K562 (cell line): ENCODE measurements around the gene LRMDA. TPM values are rescaled to one million over a fixed set of nuclear protein-coding genes. Genes with fewer than 3 reads are reported as not detected.

Experiments
- ATAC-seq: fragments of 200-7000 bp; cut with Tn5 transposase; 3 replicates; pipeline ENCODE4 v1.9.1; 2020; ENCODE audit warnings: moderate library complexity
- BruUV-seq: library from RNA; stranded (reverse); fragments of 400-500 nt; replicated peaks from 2 replicates; lab custom pipeline; 2021; lab: Mats Ljungman, UMichigan
- CTCF ChIA-PET: fragments of 300-600 bp; formaldehyde crosslinking; extraction: SDS; loops from one replicate; lab custom pipeline; 2021; ENCODE audit warnings: low intra/inter-chr PET ratio; lab: Yijun Ruan, JAX
- POLR2A ChIA-PET: fragments of 300-600, 350-650 bp; sonication (Branson Sonifier 250); formaldehyde crosslinking; extraction: SDS; loops from one replicate; lab custom pipeline; 2021; ENCODE audit warnings: antibody characterized with exemption, inconsistent platforms; lab: Yijun Ruan, JAX
- DNase-seq, 4 experiments: peaks; one replicate each; pipeline versions ENCODE4 v3.0.0 to v3.0.0-alpha.2; 2011 to 2018; ENCODE audit warnings: low spot score in 3 of 4, mixed read lengths in 3 of 4; ENCODE audit errors: extremely low read depth in 1 of 4
- FAIRE-seq: peaks from 2 replicates; lab custom pipeline; 2011; peaks lifted over from hg19 to GRCh38; lab: Jason Lieb, UNC
- H2AFZ ChIP-seq: 2 replicates; pipeline ENCODE4 v1.6.0; 2011; ENCODE audit warnings: low read depth, low read length, control low read depth, inconsistent platforms
- H3K27ac ChIP-seq: fragments of 200-600 bp; 3 replicates; pipeline ENCODE4 v1.8.0; 2011; ENCODE audit warnings: low read depth, mild to moderate bottlenecking, control low read depth, inconsistent platforms, low read length, moderate library complexity, mixed read lengths; ENCODE audit errors: extremely low read depth
- H3K27me3 ChIP-seq, 2 experiments: fragments of 300-600 bp in 1 of 2; 2 replicates in 1 of 2; 3 replicates in 1 of 2; pipeline versions ENCODE4 v1.6.0 to v1.8.0; 2011; ENCODE audit warnings: inconsistent platforms in 2 of 2, low read length in 2 of 2, mild to moderate bottlenecking in 1 of 2, mixed read lengths in 1 of 2, moderate library complexity in 1 of 2; ENCODE audit not compliant: control insufficient read depth in 2 of 2, insufficient read depth in 2 of 2
- H3K36me3 ChIP-seq: fragments of 300-600 bp; 3 replicates; pipeline ENCODE4 v1.8.0; 2011; ENCODE audit warnings: mild to moderate bottlenecking, low read length, inconsistent platforms; ENCODE audit not compliant: control insufficient read depth, insufficient read depth
- H3K4me1 ChIP-seq, 2 experiments: fragments of 200-600 bp in 1 of 2; replicated peaks in 1 of 2; 2 replicates in 1 of 2; 3 replicates in 1 of 2; pipeline versions ENCODE4 v1.5.1 to v1.8.0; 2011; ENCODE audit warnings: inconsistent platforms in 2 of 2, low read length in 2 of 2, mild to moderate bottlenecking in 1 of 2, mixed read lengths in 1 of 2, moderate library complexity in 1 of 2; ENCODE audit not compliant: control insufficient read depth in 2 of 2, insufficient read depth in 2 of 2
- H3K4me2 ChIP-seq: 2 replicates; pipeline ENCODE4 v1.6.1; 2011; ENCODE audit warnings: low read length, control low read depth, inconsistent platforms, mixed read lengths; ENCODE audit not compliant: insufficient read depth
- H3K4me3 ChIP-seq: fragments of 200-600 bp; sonication (generic), shearing (Covaris generic); 2 replicates; pipeline ENCODE4 v1.5.1; 2016; ENCODE audit warnings: control low read depth, inconsistent platforms
- H3K79me2 ChIP-seq: fragments of 200-600 bp; 3 replicates; pipeline ENCODE4 v1.8.0; 2011; ENCODE audit warnings: low read length, inconsistent platforms; ENCODE audit not compliant: control insufficient read depth, insufficient read depth
- H3K9ac ChIP-seq, 2 experiments: 2 replicates each; pipeline versions ENCODE4 v1.6.0 to v1.6.1; 2011; ENCODE audit warnings: low read depth in 2 of 2, low read length in 2 of 2, control low read depth in 1 of 2, inconsistent platforms in 1 of 2, mild to moderate bottlenecking in 1 of 2, mixed read lengths in 1 of 2; ENCODE audit not compliant: insufficient read depth in 1 of 2
- H3K9me1 ChIP-seq: one replicate; pipeline ENCODE4 v1.6.0; 2011; ENCODE audit warnings: inconsistent platforms, mild to moderate bottlenecking, low read length, moderate library complexity; ENCODE audit not compliant: control insufficient read depth, insufficient read depth
- H3K9me3 ChIP-seq: replicated peaks from 2 replicates; pipeline ENCODE4 v1.5.1; 2011; ENCODE audit warnings: low read depth, low read length, inconsistent platforms; ENCODE audit not compliant: control insufficient read depth, insufficient read depth
- H4K20me1 ChIP-seq: replicated peaks from 2 replicates; pipeline ENCODE4 v1.6.1; 2011; ENCODE audit warnings: low read length, inconsistent platforms, mixed read lengths; ENCODE audit not compliant: control insufficient read depth, insufficient read depth
- CREBBP ChIP-seq: IDR thresholded peaks from one replicate; pipeline ENCODE4 v1.6.1; 2012; ENCODE audit warnings: low read depth, mild to moderate bottlenecking, control low read depth, inconsistent platforms, low read length
- CUX1 ChIP-seq: fragments of 200-800 bp; sonication (Bioruptor generic); IDR thresholded peaks from 2 replicates; pipeline ENCODE4 v1.6.1; 2016; ENCODE audit warnings: missing genetic modification characterization, missing compliant biosample characterization
- ESRRA ChIP-seq: fragments of 450-650 bp; IDR thresholded peaks from 2 replicates; pipeline ENCODE4 v1.6.1; 2014; ENCODE audit warnings: low read depth, mild to moderate bottlenecking, moderate library complexity, borderline replicate concordance
- FOSL1 ChIP-seq: fragments of 200-800 bp; sonication (Bioruptor generic); conservative IDR thresholded peaks from 2 replicates; pipeline ENCODE4 v1.6.1; 2016; ENCODE audit warnings: missing genetic modification characterization, missing compliant biosample characterization
- FOXJ3 ChIP-seq: sonication (generic); formaldehyde crosslinking; IDR thresholded peaks from 2 replicates; pipeline ENCODE4 v1.4.0; 2020; ENCODE audit warnings: mild to moderate bottlenecking, missing genetic modification reagents
- FOXP1 ChIP-seq: sonication (generic); formaldehyde crosslinking; IDR thresholded peaks from 2 replicates; pipeline ENCODE4 v1.8.0; 2022; ENCODE audit warnings: mild to moderate bottlenecking, missing genetic modification reagents
- JUND ChIP-seq, 2 experiments: IDR thresholded peaks; 2 replicates in 1 of 2; 3 replicates in 1 of 2; pipeline ENCODE4 v1.6.1; 2011; ENCODE audit warnings: borderline replicate concordance in 2 of 2, low read depth in 2 of 2, low read length in 2 of 2, improper control_type of control experiment in 1 of 2, missing biosample characterization in 1 of 2, missing genetic modification characterization in 1 of 2, missing genetic modification reagents in 1 of 2
- NONO ChIP-seq, 2 experiments: fragments of 200-400 bp in 1 of 2; fragments of 450-650 bp in 1 of 2; formaldehyde crosslinking in 1 of 2; IDR thresholded peaks; 2 replicates each; pipeline ENCODE4 v1.6.1; 2017; ENCODE audit warnings: low read depth in 2 of 2, mild to moderate bottlenecking in 2 of 2, moderate library complexity in 2 of 2, low read length in 1 of 2
- ZSCAN32 ChIP-seq: fragments of 450-650 bp; formaldehyde crosslinking; IDR thresholded peaks from 2 replicates; pipeline ENCODE4 v1.4.0; 2020; ENCODE audit warnings: mild to moderate bottlenecking, moderate library complexity
- WGBS: fragments of 100-300 bp; shearing (Covaris generic); methylation state at CpG from one replicate; pipeline ENCODE4 v1.1.6; 2016; ENCODE audit warnings: low coverage, mixed read lengths; ENCODE audit not compliant: insufficient coverage; ENCODE audit errors: missing lambda C conversion rate; 5-methylcytosine and 5-hydroxymethylcytosine counted together
- in situ Hi-C: fragments of 300-500 bp; cut with MboI; formaldehyde crosslinking; loops from 4 replicates; pipeline ENCODE4 v1.15.0; 2018; ENCODE audit warnings: inconsistent platforms, mixed read lengths
- intact Hi-C: fragments of 100-400 bp; cut with micrococcal nuclease; formaldehyde crosslinking; loops from 2 replicates; pipeline ENCODE4 v1.14.2; 2022
- polyA plus RNA-seq, 8 experiments: library from polyadenylated mRNA; depleted of rRNA in 4 of 8; stranded (reverse) in 5 of 8; unstranded in 3 of 8; fragments of >200 nt; fragmentation: Nextera tagmentation in 2 of 8; fragmentation: Illumina TruSeq in 1 of 8; extraction: Ambion mirVana in 2 of 8; extraction: Trizol in 1 of 8; gene quantifications; 2 replicates each; pipeline versions ENCODE4 v1.2.1 to v1.2.3, GENCODE V29; 2011 to 2014; ENCODE audit warnings: inconsistent platforms in 1 of 8, missing spikeins in 1 of 8
- total RNA-seq, 7 experiments: library from RNA; depleted of rRNA in 6 of 7; stranded (reverse); fragments of >200 nt in 6 of 7; fragmentation: Illumina TruSeq in 2 of 7; extraction: Trizol in 2 of 7; gene quantifications; 2 replicates each; pipeline versions ENCODE4 v1.2.1 to v1.2.3, GENCODE V29; 2011 to 2021; ENCODE audit warnings: low replicate concordance in 1 of 7
- TF ChIP-seq, protein P1 (sequence below): fragments of 450-650 bp; IDR thresholded peaks from 2 replicates; pipeline ENCODE4 v1.6.1; 2016
- TF ChIP-seq, protein P2 (sequence below): IDR thresholded peaks from 2 replicates; pipeline ENCODE4 v1.6.1; 2016; ENCODE audit warnings: missing genetic modification characterization, missing compliant biosample characterization

LRMDA gene
- total and polyA plus RNA-seq, 9 of the 15 experiments (the other 6 are each of a cell fraction or from before 2014, with no cell fraction given): 0.25 TPM; not detected in 8

- Histone ChIP-seq H3K79me2 (no peaks in the 10 kb centered on the region), H2AFZ (peak overlapping the region; percentile 37; the same call in 1 of the 2 replicates), H3K27ac (peak overlapping the region; percentile 21; the same call in 1 of the 3 replicates), H3K9me1 (no peaks in the 10 kb centered on the region), H3K9ac (no peak overlapping the region), H3K9me3 (no peaks in the 10 kb centered on the region), H3K36me3 (no peaks in the 10 kb centered on the region), H3K4me2 (no peak overlapping the region), H3K4me3 (no peak overlapping the region), H3K4me1 (no peaks in the 10 kb centered on the region; a peak in 1 of 5 replicates), H3K27me3 (peaks cover 0 to 4% of the 10 kb centered on the region in 2 experiments; a peak in 1 of 5 replicates), H4K20me1 (no peaks in the 10 kb centered on the region)
- ChIA-PET CTCF (no interaction called here), POLR2A (interaction anchor here (0.9 to 1.1 kb wide), 3 partner anchors 9 to 27 kb away, joined by 3 to 4 read pairs (median 3); no protein-coding TSS in a partner anchor)
- DNase-seq (no peak), FAIRE-seq (no peak), ATAC-seq (peak; percentile 51; the same call in 2 of the 3 replicates)
- intact Hi-C loops: no loop called here
- 6% methylated on average over 5 of the region's 5 CpGs for WGBS
- BruUV-seq: no TSS peak
- in situ Hi-C loops: no loop called here
- peak; percentile 34; the same call in 1 of the 2 replicates for TF ChIP-seq JUND (IDR thresholded peaks at IDR 0.05; ENCODE audit: borderline replicate concordance, low read depth, low read length)
- peak; percentile 53; the same call in 2 of the 3 replicates for TF ChIP-seq JUND (tag; IDR thresholded peaks at IDR 0.05; ENCODE audit: borderline replicate concordance, low read depth, low read length)
- TF ChIP-seq FOXJ3: no peak
- TF ChIP-seq, protein P1, sequence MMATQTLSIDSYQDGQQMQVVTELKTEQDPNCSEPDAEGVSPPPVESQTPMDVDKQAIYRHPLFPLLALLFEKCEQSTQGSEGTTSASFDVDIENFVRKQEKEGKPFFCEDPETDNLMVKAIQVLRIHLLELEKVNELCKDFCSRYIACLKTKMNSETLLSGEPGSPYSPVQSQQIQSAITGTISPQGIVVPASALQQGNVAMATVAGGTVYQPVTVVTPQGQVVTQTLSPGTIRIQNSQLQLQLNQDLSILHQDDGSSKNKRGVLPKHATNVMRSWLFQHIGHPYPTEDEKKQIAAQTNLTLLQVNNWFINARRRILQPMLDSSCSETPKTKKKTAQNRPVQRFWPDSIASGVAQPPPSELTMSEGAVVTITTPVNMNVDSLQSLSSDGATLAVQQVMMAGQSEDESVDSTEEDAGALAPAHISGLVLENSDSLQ: peak; percentile 19; the same call in 1 of the 2 replicates
- TF ChIP-seq CUX1 (CRISPR knock-in tag): no peak
- no peak for TF ChIP-seq ZSCAN32 (CRISPR knock-in tag)
- TF ChIP-seq ESRRA: peak; percentile 70; the same call in 1 of the 2 replicates
- no peak for TF ChIP-seq NONO (IDR thresholded peaks at IDR 0.05; ENCODE audit: low read depth in 2 of 2, low read length in 1 of 2)
- TF ChIP-seq CREBBP: no peak
- no peak for TF ChIP-seq FOXP1 (CRISPR knock-in tag)
- TF ChIP-seq, protein P2, sequence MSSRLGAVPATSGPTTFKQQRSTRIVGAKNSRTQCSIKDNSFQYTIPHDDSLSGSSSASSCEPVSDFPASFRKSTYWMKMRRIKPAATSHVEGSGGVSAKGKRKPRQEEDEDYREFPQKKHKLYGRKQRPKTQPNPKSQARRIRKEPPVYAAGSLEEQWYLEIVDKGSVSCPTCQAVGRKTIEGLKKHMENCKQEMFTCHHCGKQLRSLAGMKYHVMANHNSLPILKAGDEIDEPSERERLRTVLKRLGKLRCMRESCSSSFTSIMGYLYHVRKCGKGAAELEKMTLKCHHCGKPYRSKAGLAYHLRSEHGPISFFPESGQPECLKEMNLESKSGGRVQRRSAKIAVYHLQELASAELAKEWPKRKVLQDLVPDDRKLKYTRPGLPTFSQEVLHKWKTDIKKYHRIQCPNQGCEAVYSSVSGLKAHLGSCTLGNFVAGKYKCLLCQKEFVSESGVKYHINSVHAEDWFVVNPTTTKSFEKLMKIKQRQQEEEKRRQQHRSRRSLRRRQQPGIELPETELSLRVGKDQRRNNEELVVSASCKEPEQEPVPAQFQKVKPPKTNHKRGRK (tag): no peak
- TF ChIP-seq FOSL1 (tag): peak; percentile 90
Measured at GRCh38 chr10:75773231-75773780, 341.9 kb downstream of the LRMDA start.
